ENCODE measurements around the gene PLCG2.
"Not testable (repeated sequence)": the region's sequence is repeated elsewhere in the genome, so short reads cannot be mapped to it uniquely, and the experiment has no call there.

Gene PLCG2

DNA sequence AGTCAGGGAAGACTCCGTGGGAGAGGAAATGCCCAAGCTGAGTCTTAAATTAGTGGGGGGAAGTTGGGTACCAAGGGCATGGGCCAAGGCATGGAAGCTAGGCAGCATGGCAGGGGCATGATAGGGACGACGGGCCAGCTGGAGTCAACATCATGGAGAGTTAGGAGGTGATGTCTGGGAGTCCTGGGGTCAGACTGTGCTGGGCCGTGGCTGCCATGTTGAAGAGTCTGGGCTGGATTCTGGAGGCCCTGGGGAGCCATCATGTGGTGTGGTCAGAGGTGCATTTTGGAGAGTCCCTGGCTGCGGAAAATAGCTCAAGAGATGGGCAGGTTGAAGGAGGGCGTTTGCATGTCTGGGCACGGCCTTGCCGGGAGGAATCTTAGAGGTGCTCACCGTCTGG lies 146.9 kb downstream of the PLCG2 start:
- Mint-ChIP-seq H3K9me3 (no peaks in the 10 kb centered on the region), H3K27ac (no peak overlapping the region), H3K4me3 (no peak overlapping the region), H3K36me3 (peaks cover 15% of the 10 kb centered on the region), H3K4me1 (peaks cover 6% of the 10 kb centered on the region)
- ATAC-seq (no peak), DNase-seq (ENCODE audit: low spot score in 2 of 2) (no peak)

DNA sequence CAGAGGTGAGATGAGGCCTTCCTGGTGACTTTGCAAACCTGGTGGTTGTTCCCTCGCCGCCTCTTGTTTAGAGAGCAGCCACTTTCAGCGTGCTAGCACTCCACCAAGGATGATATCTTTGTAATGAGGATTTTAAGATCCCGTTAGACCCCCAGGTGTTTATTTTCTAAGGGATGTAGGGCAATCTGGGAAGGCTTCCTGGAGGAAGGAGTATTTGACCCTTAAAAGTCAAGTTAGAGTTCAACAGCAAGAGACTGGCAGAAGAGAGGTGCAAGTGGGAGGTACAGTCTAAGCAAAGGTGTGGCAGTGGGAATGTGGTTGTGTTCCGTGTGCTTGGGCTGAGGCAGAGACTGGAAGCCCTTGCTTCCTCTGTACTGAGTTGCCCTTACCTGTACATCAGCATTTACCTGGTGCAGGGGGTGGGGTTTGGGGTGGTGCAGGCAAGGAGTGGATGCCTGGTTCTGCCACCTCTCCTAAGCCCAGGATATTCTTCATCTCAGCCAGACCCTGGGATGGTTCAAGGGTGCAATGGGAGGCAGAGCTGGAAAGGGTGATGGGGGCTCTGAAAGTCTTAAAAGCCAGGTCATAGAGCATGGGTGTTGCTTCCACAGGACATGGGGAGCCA lies 148.6 kb downstream of the PLCG2 start:
- Mint-ChIP-seq H3K4me3 (no peak overlapping the region), H3K4me1 (peaks cover 6% of the 10 kb centered on the region), H3K36me3 (peaks cover 15% of the 10 kb centered on the region), H3K27ac (no peak overlapping the region), H3K9me3 (no peaks in the 10 kb centered on the region)
- DNase-seq (ENCODE audit: low spot score in 2 of 2), result no peak
- no peak for ATAC-seq

- Mint-ChIP-seq H3K36me3 (peaks cover 15% of the 10 kb centered on the region), H3K9me3 (no peaks in the 10 kb centered on the region), H3K27ac (no peak overlapping the region), H3K4me3 (no peak overlapping the region), H3K4me1 (peaks cover 6% of the 10 kb centered on the region)
- ATAC-seq (no peak), DNase-seq (ENCODE audit: low spot score in 2 of 2) (no peak)
These were observed 149.3 kb downstream of the PLCG2 start for GRCh38 chr16:81928271-81928918.

GRCh38 chr16:81928975-81929374 lies 149.9 kb downstream of the PLCG2 start:
- Mint-ChIP-seq H3K9me3 (no peaks in the 10 kb centered on the region), H3K27ac (no peak overlapping the region), H3K4me3 (no peak overlapping the region), H3K4me1 (peaks cover 6% of the 10 kb centered on the region), H3K36me3 (peaks cover 15% of the 10 kb centered on the region)
- no peak for DNase-seq (ENCODE audit: low spot score in 2 of 2)
- ATAC-seq, result peak; percentile 76

DNA sequence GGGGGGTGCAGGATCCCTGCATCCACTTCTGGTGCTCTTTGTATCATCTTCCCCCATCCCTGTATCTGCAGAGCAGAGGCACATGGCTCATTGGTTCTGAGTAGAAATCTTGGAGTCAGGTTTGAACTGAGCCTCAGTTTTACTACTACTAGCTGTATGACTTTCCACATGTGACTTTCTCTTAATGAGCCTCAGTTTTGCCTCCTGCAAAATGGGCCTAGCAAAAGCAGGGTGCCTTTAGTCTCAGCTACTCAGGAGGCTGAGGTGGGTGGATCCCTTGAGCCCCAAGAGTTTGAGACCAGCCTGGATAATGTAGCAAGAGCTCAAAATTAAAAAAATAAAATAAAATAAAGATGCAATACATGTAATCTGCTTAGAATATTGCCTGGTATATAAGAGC lies 150.8 kb downstream of the PLCG2 start:
- Mint-ChIP-seq H3K9me3 (no peaks in the 10 kb centered on the region), H3K27ac (no peak overlapping the region), H3K36me3 (peaks cover 15% of the 10 kb centered on the region), H3K4me1 (peaks cover 6% of the 10 kb centered on the region), H3K4me3 (no peak overlapping the region)
- DNase-seq (ENCODE audit: low spot score in 2 of 2) (no peak), ATAC-seq (no peak)

DNA sequence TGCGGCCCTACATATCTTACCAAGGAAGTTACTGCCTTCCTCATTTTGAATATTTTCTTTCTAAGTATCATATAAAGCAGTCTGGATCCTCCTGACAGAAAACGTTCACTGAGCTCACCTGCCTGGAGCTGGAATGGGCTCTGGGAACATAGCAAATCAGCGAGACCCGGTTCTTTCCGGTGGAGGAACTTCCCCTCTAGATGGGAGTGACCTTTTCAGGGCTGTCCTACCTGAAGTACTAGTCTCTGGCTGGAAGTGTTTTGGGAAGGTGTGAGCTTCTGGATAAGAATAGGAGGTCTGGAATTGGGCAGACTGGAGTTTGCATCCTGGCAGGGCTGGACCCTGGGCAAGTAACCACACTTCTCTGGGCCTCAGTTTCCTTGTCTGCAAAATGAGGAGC lies 152.8 kb downstream of the PLCG2 start:
- Mint-ChIP-seq H3K36me3 (peaks cover 8% of the 10 kb centered on the region), H3K27ac (no peak overlapping the region), H3K4me1 (peaks cover 6% of the 10 kb centered on the region), H3K4me3 (no peak overlapping the region), H3K9me3 (no peaks in the 10 kb centered on the region)
- ATAC-seq, result no peak
- DNase-seq (ENCODE audit: low spot score in 2 of 2), result no peak

GRCh38 chr16:81932668-81933067 lies 153.6 kb downstream of the PLCG2 start:
- peaks cover 15% of the 10 kb centered on the region for H3K36me3 Mint-ChIP-seq
- H3K4me3 Mint-ChIP-seq, result no peak overlapping the region
- H3K4me1 Mint-ChIP-seq, result peaks cover 6% of the 10 kb centered on the region
- DNase-seq (ENCODE audit: low spot score in 2 of 2), result no peak
- no peak overlapping the region for H3K27ac Mint-ChIP-seq
- no peaks in the 10 kb centered on the region for H3K9me3 Mint-ChIP-seq
- no peak for ATAC-seq

GRCh38 chr16:81933361-81933760 lies 154.3 kb downstream of the PLCG2 start:
- H3K9me3 Mint-ChIP-seq, result no peaks in the 10 kb centered on the region
- DNase-seq (ENCODE audit: low spot score in 2 of 2) (no peak), ATAC-seq (no peak)
- H3K36me3 Mint-ChIP-seq, result peaks cover 20% of the 10 kb centered on the region
- no peak overlapping the region for H3K27ac Mint-ChIP-seq
- H3K4me3 Mint-ChIP-seq, result no peak overlapping the region
- peaks cover 6% of the 10 kb centered on the region for H3K4me1 Mint-ChIP-seq

GRCh38 chr16:81934711-81935110 lies 155.6 kb downstream of the PLCG2 start:
- not testable (repeated sequence) for H3K4me3 Mint-ChIP-seq; ATAC-seq; DNase-seq (ENCODE audit: low spot score in 2 of 2); H3K9me3 Mint-ChIP-seq; H3K4me1 Mint-ChIP-seq; H3K27ac Mint-ChIP-seq
- H3K36me3 Mint-ChIP-seq, result peaks cover 13% of the 10 kb centered on the region

DNA sequence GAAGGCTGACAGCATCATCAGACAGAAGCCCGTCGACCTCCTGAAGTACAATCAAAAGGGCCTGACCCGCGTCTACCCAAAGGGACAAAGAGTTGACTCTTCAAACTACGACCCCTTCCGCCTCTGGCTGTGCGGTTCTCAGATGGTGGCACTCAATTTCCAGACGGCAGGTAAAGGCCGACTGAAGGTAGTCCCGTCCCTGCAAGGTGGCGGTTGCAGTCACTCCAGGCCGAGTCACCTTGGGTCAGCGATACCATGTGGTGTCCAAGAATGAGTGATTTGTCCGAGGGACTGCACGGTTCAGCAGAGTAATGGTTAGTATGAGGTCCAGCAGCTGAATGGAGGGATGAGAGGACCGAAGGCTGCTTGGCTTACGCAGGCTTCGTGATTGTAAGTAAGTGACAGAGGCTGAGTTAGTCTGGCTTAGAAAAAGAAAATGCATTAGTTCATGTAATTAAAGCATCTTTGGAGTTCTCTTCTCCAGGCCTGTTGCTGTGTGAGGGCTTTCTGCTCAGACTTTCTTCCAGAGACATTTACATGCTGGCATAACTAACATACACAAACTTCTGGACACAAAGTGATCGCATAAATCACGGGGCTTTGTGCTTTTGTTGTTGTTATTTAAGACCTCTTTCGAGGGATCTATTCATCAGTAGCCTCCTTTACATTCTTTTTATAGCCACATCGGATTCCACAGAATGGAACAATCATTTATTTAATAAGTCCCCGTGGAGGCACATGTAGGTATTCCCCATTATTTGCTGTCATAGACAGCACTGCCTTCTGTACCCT lies 157.3 kb downstream of the PLCG2 start:
- H3K36me3 Mint-ChIP-seq, result peaks cover 22% of the 10 kb centered on the region
- no peaks in the 10 kb centered on the region for H3K4me1 Mint-ChIP-seq
- ATAC-seq, result no peak
- no peak for DNase-seq (ENCODE audit: low spot score in 2 of 2)
- H3K27ac Mint-ChIP-seq, result no peak overlapping the region
- H3K4me3 Mint-ChIP-seq, result no peak overlapping the region
- no peaks in the 10 kb centered on the region for H3K9me3 Mint-ChIP-seq

- Mint-ChIP-seq H3K27ac (no peak overlapping the region), H3K4me3 (no peak overlapping the region), H3K9me3 (no peaks in the 10 kb centered on the region), H3K36me3 (peaks cover 22% of the 10 kb centered on the region), H3K4me1 (no peaks in the 10 kb centered on the region)
- DNase-seq (ENCODE audit: low spot score in 2 of 2) (no peak), ATAC-seq (no peak)
These were observed 158.4 kb downstream of the PLCG2 start for GRCh38 chr16:81937305-81938038.

DNA sequence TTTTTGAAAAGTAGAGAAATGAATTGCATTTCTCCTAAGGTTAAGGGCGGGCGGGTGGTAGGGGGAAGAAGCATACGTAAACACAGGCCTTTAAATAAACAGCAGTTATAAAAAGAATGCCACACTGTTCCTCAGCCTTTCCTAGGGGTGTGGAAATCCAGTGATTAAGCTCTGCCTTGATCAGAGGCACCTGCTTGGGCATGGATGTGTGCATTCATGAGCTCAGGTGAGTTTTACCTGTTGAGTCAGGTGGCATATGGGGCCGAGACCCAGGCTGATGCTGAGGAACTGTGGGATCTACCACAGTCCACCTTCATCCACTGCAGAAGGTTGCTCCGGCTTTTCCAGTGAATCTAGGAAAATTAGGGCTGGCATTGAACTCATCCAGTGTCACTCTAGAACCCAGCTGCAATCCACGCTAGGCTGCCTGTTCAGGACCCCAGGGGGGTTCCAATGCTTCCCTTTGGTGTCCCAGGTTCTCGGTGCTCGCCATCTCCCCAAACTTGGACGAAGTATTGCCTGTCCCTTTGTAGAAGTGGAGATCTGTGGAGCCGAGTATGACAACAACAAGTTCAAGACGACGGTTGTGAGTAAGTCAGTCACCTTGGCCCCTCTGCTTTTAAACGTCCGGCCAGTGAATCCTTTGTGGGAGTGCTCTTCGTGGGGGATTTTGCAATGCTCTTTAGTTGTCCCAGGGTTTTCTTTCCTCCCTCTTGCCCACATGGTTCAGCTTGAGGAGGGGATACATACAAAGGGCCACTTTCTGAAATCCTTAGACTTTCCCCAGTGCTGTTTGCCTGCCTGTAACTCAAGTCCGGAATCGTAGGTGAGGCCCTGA lies 159.5 kb downstream of the PLCG2 start:
- DNase-seq (ENCODE audit: low spot score in 2 of 2) (no peak), ATAC-seq (no peak)
- Mint-ChIP-seq H3K4me1 (no peaks in the 10 kb centered on the region), H3K27ac (no peak overlapping the region), H3K4me3 (no peak overlapping the region), H3K9me3 (no peaks in the 10 kb centered on the region), H3K36me3 (peaks cover 22% of the 10 kb centered on the region)

GRCh38 chr16:81939164-81940056 lies 160.3 kb downstream of the PLCG2 start:
- no peaks in the 10 kb centered on the region for H3K9me3 Mint-ChIP-seq
- H3K27ac Mint-ChIP-seq, result no peak overlapping the region
- peaks cover 26% of the 10 kb centered on the region for H3K36me3 Mint-ChIP-seq
- DNase-seq (ENCODE audit: low spot score in 2 of 2) (no peak), ATAC-seq (no peak)
- no peaks in the 10 kb centered on the region for H3K4me1 Mint-ChIP-seq
- H3K4me3 Mint-ChIP-seq, result no peak overlapping the region
